Daoy (cell line): ENCODE results near the gene TUBA1B. TPM values are rescaled to one million over a fixed set of nuclear protein-coding genes. Genes with fewer than 3 reads are reported as not detected.

Source experiments
- DNase-seq: peaks from one replicate; pipeline ENCODE4 v3.0.0-alpha.2; 2015; ENCODE audit warnings: low read depth
- total RNA-seq: library from RNA; depleted of rRNA; stranded (reverse); fragments of >200 nt; shearing (Covaris generic); gene quantifications from 2 replicates; pipeline ENCODE4 v1.2.3, GENCODE V29; 2014

TUBA1B gene
- total RNA-seq, 1 experiment from 2014 or later = 3,979 TPM

- DNase-seq = peak; percentile 46
Observed at GRCh38 chr12:49126852-49127763, 4.1 kb downstream of the TUBA1B start.

DNA sequence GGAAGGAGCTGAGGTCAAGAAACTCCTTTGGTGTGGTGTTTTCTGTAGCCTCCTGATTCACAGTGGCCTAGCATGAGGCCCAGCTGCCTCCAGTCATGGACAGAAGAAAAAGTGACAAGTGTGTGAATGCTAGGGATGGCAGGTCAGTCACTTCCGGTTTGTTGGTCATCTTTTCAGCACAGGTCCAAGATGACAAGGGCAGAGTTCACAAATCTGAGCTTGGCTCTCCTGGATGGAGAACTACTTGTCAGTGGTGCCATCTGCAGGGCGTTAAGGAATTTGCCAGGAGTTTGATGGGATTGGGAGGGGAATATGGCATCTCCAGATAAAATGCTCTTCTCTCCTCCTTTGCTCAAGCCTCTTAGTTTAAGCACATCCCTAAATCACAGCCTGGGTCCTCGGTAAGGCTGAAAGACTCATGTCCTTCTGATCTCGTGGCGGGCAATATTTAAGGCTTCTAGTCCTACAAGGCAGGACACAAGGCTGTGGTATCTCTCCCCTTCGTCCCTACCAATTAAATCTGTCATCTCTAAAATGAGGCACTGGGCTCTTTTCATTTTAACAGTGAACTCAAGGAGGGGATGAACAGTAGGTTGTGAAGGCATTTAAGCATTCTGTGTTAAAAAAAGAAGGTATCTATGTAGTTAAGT is 10.0 kb downstream of the TUBA1B start:
- DNase-seq = peak; percentile 73

GRCh38 chr12:49111206-49111605 is 20.0 kb downstream of the TUBA1B start:
- DNase-seq = no peak

DNA sequence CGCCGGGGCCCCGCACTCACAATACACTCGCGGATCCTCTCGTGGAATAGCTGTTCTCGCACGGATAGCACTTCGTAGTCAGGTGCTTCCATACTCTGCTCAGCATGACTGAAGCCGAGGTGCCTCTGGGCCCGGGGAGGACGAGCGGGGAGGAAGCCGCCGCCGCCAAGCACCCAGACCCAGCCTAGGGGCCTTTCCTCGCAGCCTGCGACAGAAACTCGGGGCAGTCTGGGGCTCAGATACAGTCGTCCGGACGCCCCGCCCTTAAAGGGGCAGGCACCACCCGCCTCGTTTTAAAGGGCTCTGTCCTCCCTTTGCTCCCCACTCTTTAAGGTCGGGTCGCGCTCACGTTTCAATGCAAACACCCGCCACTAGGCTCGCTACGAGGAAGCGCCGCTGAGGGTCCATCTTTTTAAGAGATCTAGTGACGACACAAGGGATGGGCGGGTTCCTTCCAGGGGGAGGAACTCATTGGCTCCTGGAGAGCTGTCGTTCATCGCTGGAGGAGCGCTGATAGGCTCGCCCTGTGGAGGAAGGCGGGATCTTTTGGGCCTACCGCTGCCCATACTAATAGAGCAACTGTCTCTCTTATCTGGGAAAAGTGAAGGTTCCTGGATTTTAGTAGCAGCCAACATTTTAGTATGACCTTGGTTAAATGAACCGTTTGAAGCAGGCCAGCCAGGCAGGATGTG is 20.6 kb downstream of the TUBA1B start, which contains the start of gene LMBR1L:
Gene LMBR1L, minus strand, starts transcription at position 384 of the 692 bp plus-strand sequence. Its CDS starts 292 bp downstream, at position 92.
- DNase-seq = peak; percentile 97

GRCh38 chr12:49109641-49110463 is 21.3 kb downstream of the TUBA1B start:
- DNase-seq = no peak

- no peak for DNase-seq
Observed at GRCh38 chr12:49108958-49109404, 22.2 kb downstream of the TUBA1B start.

DNA sequence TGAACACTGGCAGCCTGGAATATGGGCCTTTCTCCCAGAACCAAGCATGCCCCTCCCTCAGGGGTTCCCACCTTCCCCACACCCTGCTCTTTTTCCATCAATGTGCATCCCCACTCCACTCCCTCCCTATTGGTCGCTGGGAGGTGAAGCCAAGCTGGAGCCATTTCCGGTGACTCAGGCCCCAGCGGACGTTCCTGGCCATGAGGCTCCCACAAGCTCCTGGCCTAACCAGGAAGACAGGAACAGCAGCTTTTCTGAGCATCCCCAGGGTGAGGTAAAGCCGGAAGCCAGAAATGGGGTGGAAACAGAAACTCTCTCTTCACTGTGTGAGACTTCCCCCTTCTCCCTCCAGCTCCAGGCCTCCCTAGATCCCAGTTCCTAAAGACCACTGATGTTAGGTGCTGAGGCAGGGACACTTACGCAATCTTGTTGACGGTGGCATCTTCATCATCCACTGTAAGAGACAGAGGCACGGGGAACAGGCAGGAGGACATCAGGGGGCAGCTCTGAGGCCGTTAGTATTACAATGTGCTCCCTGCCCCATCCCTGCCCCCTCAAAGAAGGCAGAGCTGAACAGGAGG is 25.6 kb downstream of the TUBA1B start:
- DNase-seq = peak; percentile 86

DNA sequence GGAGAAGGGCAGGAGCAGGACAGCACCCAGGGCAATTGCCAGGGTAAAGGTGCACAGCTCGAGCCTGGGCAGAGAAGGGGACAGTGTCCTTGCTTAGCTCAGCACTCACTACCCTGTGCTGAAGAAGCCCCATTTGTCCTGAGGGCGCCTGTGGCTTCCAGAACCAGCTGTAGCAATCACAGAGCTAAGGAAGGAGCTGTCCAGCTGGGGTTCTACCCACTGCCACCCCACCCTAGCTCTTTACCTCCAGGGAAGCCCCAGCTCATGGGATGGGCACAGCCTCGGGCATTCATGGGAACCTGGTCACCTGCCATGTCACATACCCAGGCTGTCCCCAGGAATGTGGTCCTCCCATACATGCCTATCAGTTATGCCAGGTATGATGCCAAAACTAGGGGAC is 26.4 kb downstream of the TUBA1B start:
- no peak for DNase-seq

DNA sequence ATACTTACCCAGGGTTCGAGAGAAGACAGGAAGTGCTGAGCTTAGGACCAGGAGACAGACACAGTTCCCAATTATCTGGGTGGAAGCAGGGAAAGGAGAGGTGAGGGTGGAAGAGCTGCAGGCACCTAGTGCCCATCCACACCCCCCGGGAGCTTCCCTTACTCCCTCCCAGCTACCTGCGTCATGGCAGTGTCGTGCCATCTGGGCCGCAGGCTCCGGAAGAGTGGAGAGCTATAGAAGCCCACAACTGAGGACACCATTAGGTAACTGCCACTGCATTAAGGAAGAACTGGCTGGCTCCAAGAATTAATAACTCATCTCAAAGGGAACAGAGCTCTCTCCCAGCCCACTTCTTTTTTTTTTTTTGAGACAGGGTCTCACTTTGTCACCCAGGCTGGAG is 30.8 kb downstream of the TUBA1B start:
- no peak for DNase-seq

GRCh38 chr12:49098703-49099102 is 32.5 kb downstream of the TUBA1B start:
- DNase-seq = no peak

- peak; percentile 54 for DNase-seq
Observed at GRCh38 chr12:49098035-49098451, 33.2 kb downstream of the TUBA1B start.

DNA sequence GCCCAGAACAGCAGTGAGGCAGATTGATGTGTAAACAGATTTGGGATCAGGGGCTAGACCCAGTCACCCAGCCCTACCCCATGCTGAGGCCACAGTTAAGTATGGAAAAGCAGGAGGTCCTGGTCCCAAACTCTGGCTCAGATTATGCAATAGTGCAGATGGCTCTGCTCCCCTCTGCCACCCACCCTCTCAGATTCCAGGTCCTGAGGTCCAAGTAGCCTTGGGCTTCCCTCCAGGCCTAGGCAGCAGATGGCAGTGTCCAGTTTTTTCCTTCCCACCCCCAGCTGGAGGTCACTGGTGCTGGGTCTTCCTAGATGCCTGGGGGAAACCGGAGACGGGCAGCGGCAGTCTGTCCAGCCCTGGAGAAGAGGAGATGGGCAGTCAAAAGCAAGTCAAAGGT is 33.8 kb downstream of the TUBA1B start:
- no peak for DNase-seq

- DNase-seq = no peak
Observed at GRCh38 chr12:49094975-49095365, 36.2 kb downstream of the TUBA1B start.

- no peak for DNase-seq
Observed at GRCh38 chr12:49094160-49094974, 36.8 kb downstream of the TUBA1B start, which contains the start of gene DHH. Gene DHH (minus strand): TSS chr12:49094801. CDS start chr12:49094512, 289 bp downstream.

GRCh38 chr12:49093792-49094159 is 37.4 kb downstream of the TUBA1B start:
- no peak for DNase-seq

DNA sequence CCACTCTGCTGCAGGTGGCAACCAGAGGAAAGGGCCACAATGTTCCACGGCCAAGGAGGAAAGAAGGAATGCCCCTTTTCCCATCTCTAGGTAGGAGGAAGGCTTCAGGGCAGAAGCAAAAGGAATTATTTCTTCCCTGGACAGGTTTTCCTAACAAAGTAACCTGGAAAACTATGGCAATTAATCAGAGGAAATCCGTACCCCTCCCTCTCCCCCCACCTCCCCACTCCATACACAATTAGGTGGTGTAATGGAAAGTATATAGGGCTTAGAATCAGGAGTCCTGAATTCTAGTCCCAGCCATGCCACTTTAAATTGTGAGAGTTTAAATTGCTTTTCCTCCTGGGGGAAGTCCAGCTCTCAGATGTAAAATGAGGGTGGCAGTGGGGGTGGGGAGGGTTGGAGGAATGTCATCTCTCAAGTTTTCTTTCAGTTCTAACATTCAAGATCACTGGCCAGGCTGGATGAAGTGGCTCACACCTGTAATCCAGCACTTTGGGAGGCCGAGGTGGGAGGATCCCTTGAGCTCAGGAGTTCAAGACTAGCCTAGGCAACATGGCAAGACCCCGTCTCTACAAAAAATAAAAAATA is 38.3 kb downstream of the TUBA1B start:
- DNase-seq = no peak

- peak; percentile 69 for DNase-seq
Observed at GRCh38 chr12:49092086-49092815, 38.9 kb downstream of the TUBA1B start.

- no peak for DNase-seq
Observed at GRCh38 chr12:49091836-49092085, 39.4 kb downstream of the TUBA1B start.
